Endothelial cell of umbilical vein (primary cell): ENCODE measurements around the gene SPDYE16. TPM values are rescaled to one million over a fixed set of nuclear protein-coding genes. Genes with fewer than 3 reads are reported as not detected.

Experiments used
- BruUV-seq: library from RNA; stranded (reverse); fragments of 400-500 nt; replicated peaks from 2 replicates; lab custom pipeline; 2021; lab: Mats Ljungman, UMichigan
- CTCF ChIA-PET: fragments of 300-600, 350-600 bp; sonication (Branson Sonifier 250); formaldehyde crosslinking; loops from one replicate; lab custom pipeline; 2021; ENCODE audit warnings: antibody characterized with exemption, inconsistent platforms; lab: Charles Lee
- POLR2A ChIA-PET: fragments of 300-600, 350-600 bp; sonication (Branson Sonifier 250); formaldehyde crosslinking; loops from one replicate; lab custom pipeline; 2021; ENCODE audit warnings: antibody characterized with exemption, inconsistent platforms; lab: Charles Lee
- DNase-seq: peaks from one replicate; pipeline ENCODE4 v3.0.0-alpha.2; 2011; ENCODE audit warnings: low read depth, low spot score
- FAIRE-seq: peaks from 2 replicates; lab custom pipeline; 2011; peaks lifted over from hg19 to GRCh38; lab: Jason Lieb, UNC
- H2AFZ ChIP-seq: 2 replicates; pipeline ENCODE4 v1.6.0; 2012; ENCODE audit warnings: low read depth, low read length, control low read depth, inconsistent platforms
- H3K27ac ChIP-seq: 2 replicates; pipeline ENCODE4 v1.5.1; 2011; ENCODE audit warnings: low read depth, mild to moderate bottlenecking, control low read depth, low read length, moderate library complexity; ENCODE audit not compliant: insufficient read depth
- H3K27me3 ChIP-seq, 2 experiments: 2 replicates each; pipeline versions ENCODE4 v1.6.0 to v1.6.1; 2011; ENCODE audit warnings: low read length in 2 of 2, mixed read lengths in 1 of 2; ENCODE audit not compliant: control insufficient read depth in 2 of 2, insufficient read depth in 2 of 2
- H3K36me3 ChIP-seq, 2 experiments: 2 replicates in 1 of 2; 3 replicates in 1 of 2; pipeline ENCODE4 v1.5.1; 2011; ENCODE audit warnings: low read length in 2 of 2, mild to moderate bottlenecking in 1 of 2, moderate library complexity in 1 of 2; ENCODE audit not compliant: control insufficient read depth in 2 of 2, insufficient read depth in 2 of 2; ENCODE audit errors: extremely low read depth in 1 of 2
- H3K4me1 ChIP-seq: 3 replicates; pipeline ENCODE4 v1.5.1; 2011; ENCODE audit warnings: mild to moderate bottlenecking, low read length; ENCODE audit not compliant: control insufficient read depth, insufficient read depth; ENCODE audit errors: extremely low read depth
- H3K4me2 ChIP-seq: 2 replicates; pipeline ENCODE4 v1.6.1; 2011; ENCODE audit warnings: low read length, control low read depth, mixed read lengths; ENCODE audit not compliant: insufficient read depth
- H3K4me3 ChIP-seq, 3 experiments: fragments of 200-600 bp in 1 of 3; sonication (generic), shearing (Covaris generic) in 1 of 3; replicated peaks in 1 of 3; 2 replicates each; pipeline ENCODE4 v1.5.1; 2011 to 2016; ENCODE audit warnings: control low read depth in 3 of 3, low read length in 3 of 3, mild to moderate bottlenecking in 2 of 3, inconsistent platforms in 1 of 3, low read depth in 1 of 3, moderate library complexity in 1 of 3; ENCODE audit not compliant: insufficient read depth in 1 of 3
- H3K79me2 ChIP-seq: 2 replicates; pipeline ENCODE4 v1.6.0; 2012; ENCODE audit warnings: low read length, inconsistent platforms; ENCODE audit not compliant: control insufficient read depth, insufficient read depth
- H3K9ac ChIP-seq: replicated peaks from 2 replicates; pipeline ENCODE3; 2011; ENCODE audit warnings: low read length, control low read depth; ENCODE audit not compliant: insufficient read depth; ENCODE audit errors: extremely low read depth
- H3K9me1 ChIP-seq: replicated peaks from 3 replicates; pipeline ENCODE4 v1.6.0; 2011; ENCODE audit warnings: mild to moderate bottlenecking, low read length; ENCODE audit not compliant: control insufficient read depth, insufficient read depth; ENCODE audit errors: extremely low read depth
- H3K9me3 ChIP-seq: replicated peaks from 2 replicates; pipeline ENCODE4 v1.5.1; 2012; ENCODE audit warnings: low read length, inconsistent platforms; ENCODE audit not compliant: control insufficient read depth, insufficient read depth
- H4K20me1 ChIP-seq: replicated peaks from 2 replicates; pipeline ENCODE3; 2011; ENCODE audit warnings: mild to moderate bottlenecking, low read length; ENCODE audit not compliant: control insufficient read depth, insufficient read depth; ENCODE audit errors: extremely low read depth
- CTCF ChIP-seq, 2 donors: IDR thresholded peaks; 1 replicate in 1 of 2; 2 replicates in 1 of 2; pipeline ENCODE4 v1.5.1; 2011; ENCODE audit warnings: low read length in 2 of 2, mild to moderate bottlenecking in 2 of 2, moderate library complexity in 2 of 2, control low read depth in 1 of 2, inconsistent platforms in 1 of 2, low read depth in 1 of 2; ENCODE audit not compliant: insufficient read depth in 1 of 2; ENCODE audit errors: extremely low read depth in 1 of 2
- EZH2 ChIP-seq: IDR thresholded peaks from 2 replicates; pipeline ENCODE4 v1.6.1; 2012; ENCODE audit warnings: borderline replicate concordance, low read depth, mild to moderate bottlenecking, moderate library complexity, low read length, inconsistent platforms; ENCODE audit not compliant: severe bottlenecking
- FOS ChIP-seq: IDR thresholded peaks from 2 replicates; pipeline ENCODE4 v1.6.1; 2011; ENCODE audit warnings: mild to moderate bottlenecking, low read length, moderate library complexity, borderline replicate concordance; ENCODE audit not compliant: insufficient read depth
- GATA2 ChIP-seq: IDR thresholded peaks from 2 replicates; pipeline ENCODE4 v1.7.0; 2011; ENCODE audit warnings: low read depth, mild to moderate bottlenecking, moderate library complexity, mixed read lengths, low read length; ENCODE audit not compliant: insufficient read length, insufficient read depth
- JUN ChIP-seq: IDR thresholded peaks from 2 replicates; pipeline ENCODE4 v1.6.1; 2011; ENCODE audit warnings: borderline replicate concordance, low read depth; ENCODE audit not compliant: insufficient read length, insufficient read depth
- MAX ChIP-seq: IDR thresholded peaks from 2 replicates; pipeline ENCODE4 v1.6.1; 2011; ENCODE audit not compliant: insufficient read depth, insufficient read length
- MYC ChIP-seq: IDR thresholded peaks from one replicate; pipeline ENCODE4 v1.6.1; 2011; ENCODE audit warnings: mild to moderate bottlenecking, low read depth, low read length
- POLR2A ChIP-seq: IDR thresholded peaks from 2 replicates; pipeline ENCODE4 v1.6.1; 2012; ENCODE audit warnings: low read depth, mild to moderate bottlenecking, control low read depth, low read length
- POLR2AphosphoS5 ChIP-seq: IDR thresholded peaks from 2 replicates; pipeline ENCODE4 v1.6.1; 2012; ENCODE audit warnings: low read depth, mild to moderate bottlenecking, control low read depth, low read length, moderate library complexity; ENCODE audit not compliant: insufficient read depth
- dilution Hi-C: fragments of 300-500 bp; cut with MboI; formaldehyde crosslinking; loops from one replicate; pipeline ENCODE4 v1.15.0; 2019; ENCODE audit warnings: low sequenced_read_pairs; ENCODE audit not compliant: extremely low pct_ligation_motif_present
- intact Hi-C: fragments of 100-400 bp; cut with micrococcal nuclease; formaldehyde crosslinking; loops from one replicate; pipeline ENCODE4 v1.10.0; 2022
- polyA plus RNA-seq, 4 experiments: library from polyadenylated mRNA; depleted of rRNA in 3 of 4; stranded (reverse) in 3 of 4; unstranded in 1 of 4; fragments of >200 nt; gene quantifications; 2 replicates each; pipeline versions ENCODE4 v1.2.1 to v1.2.3, GENCODE V29; 2011 to 2012; ENCODE audit warnings: missing spikeins in 1 of 4
- total RNA-seq: library from RNA; stranded (reverse); gene quantifications from 2 replicates; pipeline ENCODE4 v1.2.3, GENCODE V29; 2021

Gene SPDYE16
- total and polyA plus RNA-seq, 2 donors (not counting 3 experiments of a cell fraction or from before 2014, with no cell fraction given), result 0.03 to 0.22 TPM

- Histone ChIP-seq H3K4me1 (peaks cover 2% of the 10 kb centered on the region), H3K27me3 (no peaks in the 10 kb centered on the region), H3K9me1 (no peaks in the 10 kb centered on the region), H3K4me2 (no peak overlapping the region), H4K20me1 (no peaks in the 10 kb centered on the region), H3K36me3 (no peaks in the 10 kb centered on the region), H3K27ac (no peak overlapping the region), H2AFZ (no peak overlapping the region), H3K4me3 (no peak overlapping the region), H3K79me2 (no peaks in the 10 kb centered on the region), H3K9ac (no peak overlapping the region), H3K9me3 (no peaks in the 10 kb centered on the region)
- no peak for FAIRE-seq
- TF ChIP-seq FOS, result no peak
- no peak for TF ChIP-seq JUN
- TF ChIP-seq CTCF (IDR thresholded peaks at IDR 0.05; ENCODE audit: extremely low read depth in 1 of 2, insufficient read depth in 1 of 2, low read depth in 1 of 2, low read length in 2 of 2), result no peak
- TF ChIP-seq POLR2A, result no peak
- TF ChIP-seq GATA2, result no peak
- TF ChIP-seq POLR2AphosphoS5, result no peak
- TF ChIP-seq MYC, result no peak
- TF ChIP-seq EZH2, result no peak
- no peak for TF ChIP-seq MAX
- dilution Hi-C loops, result no loop called here
- ChIA-PET POLR2A (no interaction called here), CTCF (interaction anchor here (1.1 kb wide), 1 partner anchor 597 kb away, joined by 3 read pairs; no protein-coding TSS in a partner anchor)
- intact Hi-C loops, result loop anchor here (5.0 kb wide), 1 partner anchor 817 kb away; no protein-coding TSS in a partner anchor
- DNase-seq, result no peak
- BruUV-seq, result no TSS peak
Measured at GRCh38 chr7:76514926-76515771, 27.9 kb downstream of the SPDYE16 start.
